ENCODE measurements around the gene TENM4.

- TF ChIP-seq POLR2AphosphoS5 (IDR thresholded peaks at IDR 0.05; ENCODE audit: borderline replicate concordance, low read depth, low read length) (no peak), EZH2 (IDR thresholded peaks at IDR 0.05) (no peak), FOXP2 (optimal IDR thresholded peaks at IDR 0.05; ENCODE audit: control extremely low read depth, extremely low read length, insufficient read depth) (no peak)
Observed at GRCh38 chr11:79198203-79198897, 242.5 kb downstream of the TENM4 start.
